IPS DF 4.7 (cell line): ENCODE results near the gene SPAG16.

Experiments used
- DNase-seq: peaks from one replicate; pipeline ENCODE4 v3.0.0-alpha.2; 2013; ENCODE audit warnings: low spot score; ENCODE audit errors: extremely low read depth

Gene SPAG16

DNA sequence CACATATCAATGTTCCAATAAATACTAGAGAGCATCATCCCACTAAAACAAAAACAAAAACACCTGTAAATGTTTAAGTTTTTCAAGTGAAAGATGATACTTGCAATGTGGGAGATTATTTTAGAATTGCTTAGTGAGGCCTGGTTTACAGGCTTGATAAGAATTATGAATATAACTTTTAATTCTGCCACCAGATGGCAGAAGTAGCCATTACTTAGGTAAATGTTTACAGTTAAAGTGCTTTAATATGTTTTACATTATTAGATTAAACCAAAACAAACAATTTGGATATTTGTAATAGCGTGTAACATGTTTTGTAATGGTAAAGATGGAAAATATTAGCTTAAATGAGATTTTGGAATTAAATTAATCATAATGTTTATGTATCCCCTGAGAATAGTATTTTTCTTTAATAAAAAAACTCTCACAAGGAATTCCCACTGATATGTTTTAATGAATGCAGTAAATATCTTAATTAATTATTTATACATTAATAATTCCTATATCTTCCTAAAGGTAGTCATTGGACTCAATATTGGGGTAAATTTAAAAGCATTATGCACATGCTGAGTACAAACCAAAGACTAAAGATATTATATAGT, 522.0 kb downstream of the SPAG16 start:
- no peak for DNase-seq

DNA sequence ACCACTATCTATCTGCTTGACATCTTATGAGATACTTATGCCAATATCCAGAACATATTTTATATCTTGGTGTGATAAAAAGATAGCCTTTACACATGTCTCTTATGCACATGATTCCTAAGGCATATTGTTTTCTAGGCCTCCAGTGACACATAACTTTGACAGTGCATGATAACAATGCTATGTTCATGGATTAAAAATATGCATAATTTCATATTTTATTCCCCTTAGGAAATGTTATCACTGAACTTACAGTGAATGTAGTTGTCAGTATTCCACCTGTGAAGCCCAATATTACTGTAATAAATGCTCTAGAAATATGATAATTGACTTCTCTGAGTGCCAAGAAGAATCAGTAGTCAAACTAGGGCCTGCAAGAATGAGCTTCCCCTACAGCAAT, 532.3 kb downstream of the SPAG16 start:
- no peak for DNase-seq

DNA sequence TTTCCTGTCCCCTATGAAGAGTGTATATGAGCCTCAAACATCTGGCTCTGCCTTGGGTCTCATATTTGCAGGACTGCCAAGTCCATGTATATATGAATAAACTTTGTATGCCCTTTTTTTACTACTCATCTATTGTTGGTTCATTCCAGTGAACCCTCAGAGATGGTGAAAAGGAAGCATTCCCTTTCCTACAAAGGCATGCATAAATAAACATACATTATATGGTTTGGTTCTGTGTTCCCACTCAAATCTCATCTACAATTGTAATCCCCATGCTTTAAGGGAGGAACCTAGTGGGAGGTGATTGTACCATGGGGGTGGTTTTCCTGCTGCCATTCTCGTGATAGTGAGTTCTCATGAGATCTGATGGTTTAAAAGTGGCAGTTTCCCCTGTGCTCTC, 534.2 kb downstream of the SPAG16 start:
- no peak for DNase-seq

DNA sequence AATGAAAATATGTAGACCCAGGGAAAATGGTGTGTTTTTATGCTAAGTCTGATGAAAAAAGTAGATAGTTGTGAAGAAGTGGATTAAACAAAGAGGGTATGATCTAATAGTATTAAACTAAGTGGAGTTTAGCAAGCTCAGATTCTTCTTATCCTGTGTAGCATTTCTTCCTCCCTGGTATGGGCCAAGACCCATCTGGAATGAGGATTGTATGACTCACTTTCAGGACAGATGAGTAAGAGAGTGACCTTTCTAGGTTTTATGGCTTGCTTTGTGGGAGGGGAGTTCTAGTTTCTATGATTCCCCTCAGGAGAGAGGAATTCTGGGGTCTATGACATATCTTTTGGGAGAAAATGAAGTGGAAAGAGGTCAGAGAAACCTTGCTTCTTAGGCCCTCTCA, 550.1 kb downstream of the SPAG16 start:
- no peak for DNase-seq

DNA sequence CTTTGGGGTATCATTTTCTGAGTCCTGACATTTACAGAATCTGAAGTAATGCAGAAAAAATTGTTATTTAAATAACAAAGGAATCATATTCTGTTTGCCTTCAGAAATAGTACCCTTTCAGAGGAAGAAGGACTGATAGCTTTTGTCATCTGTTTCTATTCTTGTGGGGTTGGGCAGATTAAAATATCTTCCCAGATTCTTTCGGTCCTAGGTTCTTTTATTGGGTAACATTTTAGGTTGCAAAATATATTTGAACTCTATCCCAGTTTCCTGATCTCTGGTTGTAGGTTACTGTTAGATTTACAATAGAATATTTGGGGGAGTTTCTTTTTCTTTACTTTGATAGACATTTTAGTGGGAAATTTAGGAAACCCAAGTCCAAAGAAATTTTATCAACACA, 550.5 kb downstream of the SPAG16 start:
- no peak for DNase-seq

DNA sequence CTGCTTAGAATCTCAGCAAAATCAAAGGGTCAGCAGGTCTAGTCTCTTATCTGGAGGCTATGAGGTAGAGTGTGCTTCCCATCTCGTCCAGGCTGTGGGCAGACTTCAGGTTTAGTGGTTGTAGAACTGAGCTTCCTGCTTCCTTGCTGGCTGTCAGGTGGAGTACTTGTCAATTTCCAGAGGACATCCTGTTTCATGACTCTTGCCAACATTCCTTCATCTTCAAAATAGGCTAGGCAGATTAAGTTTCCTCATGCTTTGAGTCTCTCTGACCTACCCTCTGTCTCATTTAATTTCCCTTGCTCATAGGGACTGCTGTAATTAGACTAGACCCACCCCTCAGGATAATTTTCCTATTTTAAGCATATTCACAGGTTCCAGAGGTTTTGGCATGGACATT, 562.6 kb downstream of the SPAG16 start:
- DNase-seq = no peak

DNA sequence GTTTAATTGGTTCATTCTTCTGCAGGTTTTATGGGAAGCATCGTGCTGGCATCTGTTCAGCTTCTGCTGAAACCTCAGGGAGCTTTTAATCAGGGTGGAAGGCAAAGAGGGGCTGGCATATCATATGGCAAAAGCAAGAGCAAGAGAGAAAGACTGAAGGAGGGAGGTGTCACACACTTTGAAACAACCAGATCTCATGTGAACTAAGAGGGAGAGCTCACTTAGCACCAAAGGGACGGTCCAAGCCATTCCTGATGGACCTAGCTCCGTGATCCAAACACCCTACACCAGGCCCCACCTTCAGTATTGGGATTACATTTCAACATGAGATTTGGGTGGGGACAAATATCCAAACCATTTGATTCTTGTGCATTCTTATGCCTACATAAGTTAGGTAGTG, 563.1 kb downstream of the SPAG16 start:
- no peak for DNase-seq

DNA sequence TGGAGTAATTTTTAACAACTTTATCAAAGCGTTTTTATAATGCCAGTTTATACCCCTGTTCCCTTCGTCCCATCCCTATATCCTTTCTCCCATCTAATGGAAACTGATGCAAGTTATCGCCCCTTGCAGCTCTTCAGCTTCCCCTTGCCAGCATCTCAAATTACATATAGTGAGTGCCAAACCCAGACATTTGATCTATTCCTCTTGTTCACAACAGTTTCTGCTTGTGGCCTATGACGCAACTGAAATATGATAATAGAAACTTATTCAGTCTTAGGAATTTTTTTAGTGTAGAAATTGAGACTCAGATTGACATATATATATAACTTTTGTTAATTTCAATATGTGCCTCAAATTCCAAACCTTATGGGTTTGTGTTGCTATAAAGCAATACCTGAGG, 564.4 kb downstream of the SPAG16 start:
- no peak for DNase-seq

DNA sequence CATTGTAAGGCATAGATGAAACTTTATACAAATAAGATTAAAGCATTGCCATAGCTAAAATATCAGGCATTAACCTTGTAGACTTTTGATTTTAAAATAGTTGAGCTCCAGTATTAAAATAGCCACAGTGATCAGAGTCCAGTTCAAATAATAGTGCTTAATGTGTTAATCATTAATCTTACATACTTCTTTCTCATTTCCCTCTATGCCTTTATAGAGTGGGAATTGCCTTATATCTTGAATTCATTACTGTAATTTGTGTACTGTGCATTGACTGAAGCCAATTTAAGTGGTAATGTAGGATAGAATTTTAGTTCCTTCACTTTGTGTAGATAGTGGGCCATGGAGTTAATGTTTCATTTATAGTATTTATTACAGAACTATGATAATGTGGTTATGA, 577.4 kb downstream of the SPAG16 start:
- no peak for DNase-seq

DNA sequence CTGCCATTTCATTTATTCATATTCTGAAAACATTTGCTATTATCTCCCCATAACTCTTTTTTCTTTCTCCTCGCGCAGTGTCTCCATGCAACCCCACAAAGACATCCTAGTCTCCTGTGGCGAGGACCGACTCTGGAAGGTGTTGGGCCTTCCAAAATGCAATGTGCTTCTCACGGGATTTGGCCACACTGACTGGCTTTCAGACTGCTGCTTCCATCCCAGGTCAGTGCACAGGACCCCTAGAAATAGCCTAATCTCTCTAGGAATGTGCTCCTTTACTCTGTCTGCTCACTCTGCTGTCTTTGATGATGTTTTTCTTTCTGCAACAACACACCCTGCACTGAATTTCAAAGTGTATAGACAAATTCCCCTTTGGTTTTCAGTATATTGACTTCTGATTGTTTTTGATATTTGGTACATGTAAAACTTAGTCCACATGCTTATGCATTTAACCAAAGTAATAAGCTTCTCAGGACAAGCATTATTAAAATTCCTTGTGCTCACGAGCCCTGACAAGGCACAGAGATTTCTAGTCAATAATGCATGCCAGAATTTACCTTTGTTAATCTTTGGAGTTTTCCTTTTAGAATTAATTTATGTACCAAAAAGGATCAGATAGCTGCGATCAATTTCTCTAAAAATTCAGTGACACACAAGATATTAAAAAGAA, 578.3 kb downstream of the SPAG16 start:
- no peak for DNase-seq

DNA sequence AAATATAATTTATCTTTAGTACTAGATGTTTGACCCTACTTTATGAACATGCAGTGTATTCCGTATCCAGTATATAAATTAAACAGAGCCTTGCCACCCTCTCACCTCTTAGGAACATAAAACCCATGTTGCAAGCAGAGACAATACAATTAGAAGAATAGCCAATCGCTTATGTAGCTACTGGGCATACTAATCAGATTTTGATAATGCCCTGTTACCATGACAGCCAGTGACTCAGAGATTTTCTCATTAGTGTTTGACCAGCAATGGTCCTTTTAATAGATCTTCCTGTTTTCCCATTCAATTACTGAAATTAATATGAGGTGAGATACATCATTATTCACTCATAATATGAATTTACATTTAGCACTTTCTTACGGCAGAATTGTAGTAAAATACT, 579.3 kb downstream of the SPAG16 start:
- DNase-seq = no peak

DNA sequence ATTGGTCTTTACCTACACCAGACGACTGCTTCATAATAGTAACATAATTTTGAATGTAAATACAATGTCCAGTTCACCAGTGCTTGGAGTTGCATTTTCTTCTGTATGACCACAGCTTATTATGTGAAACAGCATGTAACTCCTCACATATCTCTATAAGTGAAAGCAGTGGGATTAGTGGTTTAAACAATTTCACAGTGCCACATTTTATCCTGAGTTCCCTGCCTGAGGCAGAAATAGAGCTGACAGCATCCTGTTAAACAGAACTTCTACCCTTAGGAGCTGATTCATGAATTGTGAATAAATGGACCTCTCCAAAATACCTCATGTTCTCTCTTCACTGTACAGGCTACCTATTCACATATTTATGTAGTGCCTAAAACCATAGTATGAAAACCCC, 584.3 kb downstream of the SPAG16 start:
- DNase-seq = no peak

DNA sequence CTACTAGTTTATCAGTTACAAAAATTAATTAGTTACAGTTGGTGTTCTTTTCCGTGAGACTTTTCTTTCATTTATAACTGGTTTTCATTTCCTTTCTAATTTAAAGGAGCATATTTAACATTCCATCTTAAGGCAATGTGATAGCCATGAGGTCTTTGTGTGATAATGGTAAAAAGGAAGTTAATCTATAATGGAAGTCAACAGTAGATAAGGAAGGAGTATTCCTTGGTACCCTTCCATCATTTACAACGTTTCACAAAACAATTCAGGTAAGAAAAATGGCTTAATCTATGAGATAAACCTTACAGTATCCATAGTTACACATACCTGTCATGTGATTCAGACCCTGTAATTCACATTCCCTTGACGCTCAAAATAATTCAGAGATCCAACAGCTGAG, 601.2 kb downstream of the SPAG16 start:
- no peak for DNase-seq

DNA sequence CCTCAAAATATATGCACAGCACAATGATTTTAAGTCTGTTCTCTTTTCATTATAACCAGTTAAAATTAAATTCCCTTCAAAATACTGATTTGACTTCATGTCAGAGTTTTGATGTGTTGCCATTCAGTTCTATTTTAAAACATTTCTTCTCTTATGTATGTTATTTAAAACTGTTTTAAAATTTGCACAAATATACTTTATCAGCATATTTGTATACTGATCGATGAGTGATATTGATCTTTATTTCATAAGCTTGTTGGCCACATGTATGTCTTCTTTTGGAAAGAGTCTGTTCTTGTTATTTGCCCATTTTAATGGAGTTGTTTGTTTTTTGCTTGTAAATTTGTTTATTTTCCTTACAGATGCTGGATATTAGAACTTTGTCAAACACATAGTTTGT, 630.2 kb downstream of the SPAG16 start:
- DNase-seq = no peak

DNA sequence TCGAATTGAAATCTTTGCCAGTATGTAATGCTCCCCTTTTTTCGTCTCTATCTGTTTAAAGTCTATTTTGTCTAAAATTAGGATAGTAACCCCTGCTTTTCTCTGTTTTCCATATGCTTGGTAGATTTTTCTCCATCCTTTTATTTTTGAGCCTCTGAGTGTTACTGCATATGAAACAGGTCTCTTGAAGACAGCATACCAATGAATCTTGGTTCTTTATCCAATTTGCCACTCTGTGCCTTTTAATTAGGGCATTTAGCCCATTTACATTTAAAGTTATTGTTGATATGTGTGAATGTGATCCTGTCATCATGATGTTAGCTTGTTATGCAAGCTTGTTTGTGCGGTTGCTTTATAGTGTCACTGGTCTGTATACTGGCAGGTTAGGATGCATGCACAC, 635.8 kb downstream of the SPAG16 start:
- no peak for DNase-seq

DNA sequence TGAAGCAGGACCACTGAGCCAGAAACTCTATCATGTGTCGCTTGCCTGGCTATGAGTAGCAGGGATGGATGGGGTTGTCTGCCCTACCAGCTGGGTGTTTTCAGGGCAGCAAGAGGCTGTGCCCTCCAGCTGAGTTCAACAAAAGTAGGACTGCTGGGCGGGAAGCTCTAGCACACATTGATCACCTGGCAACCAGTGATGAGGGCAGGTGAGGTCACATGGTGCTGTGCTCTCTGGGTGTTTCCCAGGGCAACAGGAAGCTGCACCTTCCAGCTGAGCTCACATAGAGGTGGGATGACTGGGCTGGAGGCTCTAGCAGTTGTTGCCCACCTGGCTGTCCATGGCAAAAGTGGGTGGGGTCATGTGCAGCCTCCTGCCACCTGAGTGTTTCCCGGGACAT, 639.3 kb downstream of the SPAG16 start:
- no peak for DNase-seq

DNA sequence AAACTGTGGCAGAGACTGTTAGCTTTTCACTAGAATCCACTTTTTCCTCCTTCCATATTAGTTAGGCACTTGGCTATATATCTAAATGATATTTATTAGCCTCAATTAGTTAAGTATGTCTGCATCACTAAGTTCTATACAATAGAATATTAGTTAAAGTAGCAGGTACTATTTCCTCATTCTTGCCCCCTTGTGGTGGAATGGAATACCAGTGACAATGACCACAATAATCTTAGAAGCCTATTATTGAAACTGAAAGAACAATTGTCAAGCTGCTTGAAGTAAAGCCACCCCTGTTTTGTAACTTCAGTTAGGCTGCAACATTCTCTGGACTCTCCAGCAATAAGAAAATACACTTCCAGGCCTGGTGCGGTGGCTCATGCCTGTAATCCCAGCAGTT, 650.3 kb downstream of the SPAG16 start:
- DNase-seq = no peak

DNA sequence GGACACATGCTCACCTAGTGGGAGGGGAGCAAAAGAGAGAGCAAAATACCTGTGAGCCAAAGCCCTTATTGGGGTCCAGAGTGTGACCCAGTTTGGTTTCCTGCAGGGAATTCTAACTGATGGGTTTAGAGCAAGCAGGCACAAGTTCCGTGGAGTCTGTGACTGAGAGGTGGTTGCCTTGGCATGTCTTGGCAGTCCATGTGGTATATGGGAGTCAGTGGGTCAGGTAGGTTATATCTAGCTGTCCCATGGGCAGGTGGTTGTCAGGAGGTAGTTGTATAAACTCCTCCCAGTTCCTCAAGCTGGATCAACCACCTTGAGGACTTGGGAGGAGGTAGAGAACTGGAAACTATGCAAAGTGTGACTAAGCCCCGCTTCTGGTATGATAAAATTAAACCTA, 673.8 kb downstream of the SPAG16 start:
- no peak for DNase-seq

DNA sequence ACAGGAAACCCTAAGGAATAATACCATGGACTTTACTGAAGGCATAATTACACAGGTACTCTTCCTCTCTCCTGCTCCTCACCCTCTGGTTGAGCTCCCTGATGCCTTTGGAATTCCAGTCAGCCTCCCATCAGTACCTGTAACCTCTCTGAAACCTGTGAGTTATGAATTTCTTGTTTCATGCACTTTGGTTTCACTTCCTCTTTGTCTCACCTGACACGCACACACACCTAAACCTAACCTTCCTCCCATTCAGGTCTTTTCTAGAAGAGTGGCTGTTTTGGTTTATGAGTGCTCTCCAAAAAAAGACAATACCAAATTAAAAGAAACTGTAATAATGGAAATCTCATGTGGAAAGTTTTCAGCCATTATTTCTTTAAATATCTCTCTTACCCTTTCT, 675.3 kb downstream of the SPAG16 start:
- no peak for DNase-seq

DNA sequence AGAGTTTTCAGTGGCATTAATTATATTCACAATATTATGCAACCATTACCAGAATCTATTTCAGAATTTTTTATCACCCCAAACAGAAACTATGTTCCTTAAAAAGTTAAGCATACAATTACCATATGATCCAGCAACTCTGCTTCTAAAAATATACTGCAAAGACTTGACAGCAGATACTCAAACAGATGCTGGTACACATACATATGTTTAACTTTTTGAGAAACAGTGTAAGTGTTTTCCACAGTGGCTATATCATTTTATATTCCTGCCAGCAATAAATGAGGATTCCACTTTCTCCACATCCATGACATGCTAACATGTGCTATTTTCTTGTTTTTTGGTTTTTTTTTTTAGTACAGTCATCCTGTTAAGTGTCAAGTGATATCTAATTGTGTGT, 687.3 kb downstream of the SPAG16 start:
- no peak for DNase-seq

DNA sequence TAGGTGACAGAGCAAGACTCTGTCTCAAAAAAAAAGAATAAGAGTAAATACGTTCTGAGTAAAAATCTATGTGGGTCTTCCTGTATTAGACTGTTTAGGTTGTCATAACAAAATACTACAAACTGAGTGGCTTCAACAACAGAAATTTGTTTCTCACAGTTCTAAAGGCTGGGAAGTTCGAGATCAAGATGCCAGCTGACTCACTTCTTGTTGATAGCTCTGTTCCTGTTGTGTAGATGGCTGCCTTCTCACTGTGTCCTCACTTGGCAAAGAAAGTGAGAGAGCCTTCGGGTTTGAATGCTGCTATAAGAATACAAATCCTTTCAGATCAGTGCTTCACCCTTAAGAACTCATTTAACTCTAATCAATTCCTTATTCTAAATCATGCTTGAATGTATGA, 696.6 kb downstream of the SPAG16 start:
- no peak for DNase-seq

DNA sequence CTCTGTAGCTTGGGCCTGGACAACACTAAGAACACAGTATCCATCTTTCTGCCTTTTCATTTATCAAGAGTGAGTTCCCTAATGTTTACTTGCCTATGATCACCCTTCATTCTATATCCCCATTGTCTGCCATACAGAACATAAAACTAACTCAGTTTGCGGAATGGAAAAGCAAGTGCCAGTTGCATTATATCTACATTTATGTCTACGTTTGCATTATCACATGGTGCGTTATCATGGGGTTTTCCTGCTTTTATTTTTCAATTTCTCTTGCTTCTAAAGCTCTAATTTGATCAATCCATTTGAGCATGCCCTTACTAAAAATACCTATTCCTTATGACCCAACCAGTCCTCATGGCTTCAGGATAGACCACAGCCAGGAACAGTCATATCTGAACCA, 704.9 kb downstream of the SPAG16 start:
- DNase-seq = no peak

DNA sequence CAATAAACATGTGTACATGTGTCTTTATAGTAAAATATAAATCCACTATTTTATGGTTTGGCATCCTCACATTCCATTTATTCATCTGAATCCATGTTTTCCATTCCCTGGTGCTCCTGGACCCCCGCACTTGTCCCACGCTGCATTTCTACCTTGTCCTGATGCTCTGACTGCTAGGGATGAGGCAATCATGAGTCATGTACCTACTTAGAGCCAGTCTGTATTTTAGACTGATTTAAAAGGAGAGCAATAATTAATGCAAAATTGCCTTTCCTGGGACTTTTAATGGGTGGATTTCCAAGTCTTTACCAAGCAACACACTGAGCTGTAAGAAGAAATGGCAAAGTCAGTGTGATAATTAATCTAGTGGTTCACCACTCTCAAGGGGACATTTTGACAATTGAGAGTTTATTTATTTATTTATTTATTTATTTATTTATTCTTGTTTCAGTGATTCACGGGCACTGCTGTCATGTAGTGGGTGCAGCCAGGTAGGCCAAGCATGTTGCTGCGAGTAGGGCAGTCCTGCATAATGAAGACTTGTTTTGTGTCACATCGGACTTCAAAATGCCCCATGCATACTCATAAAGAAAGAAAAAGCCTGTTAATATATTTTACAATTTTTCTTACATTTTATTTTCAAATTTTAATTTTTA, 707.3 kb downstream of the SPAG16 start:
- DNase-seq = no peak
